GM19397 (cell line): ENCODE data around the gene CCDC177.

ENCODE experiments used
- ATAC-seq: cut with Tn5 transposase; IDR thresholded peaks from one replicate; pipeline ENCODE4 v1.9.1; 2021; ENCODE audit warnings: mild to moderate bottlenecking, moderate library complexity; ENCODE audit not compliant: unreplicated experiment

The CCDC177 gene

GRCh38 chr14:69569859-69570258 lies 4.8 kb downstream of the CCDC177 start:
- no peak for ATAC-seq

GRCh38 chr14:69567563-69567962 lies 7.1 kb downstream of the CCDC177 start:
- ATAC-seq: no peak

- ATAC-seq: no peak
These were observed 12.8 kb downstream of the CCDC177 start for GRCh38 chr14:69561893-69562292.

GRCh38 chr14:69560826-69561225 lies 13.8 kb downstream of the CCDC177 start:
- ATAC-seq: no peak

GRCh38 chr14:69559581-69560011 lies 15.1 kb downstream of the CCDC177 start:
- no peak for ATAC-seq

- ATAC-seq: no peak
These were observed 15.9 kb downstream of the CCDC177 start for GRCh38 chr14:69558774-69559173.

- ATAC-seq: no peak
These were observed 20.2 kb downstream of the CCDC177 start for GRCh38 chr14:69554500-69554899.

GRCh38 chr14:69553252-69553651 lies 21.4 kb downstream of the CCDC177 start:
- no peak for ATAC-seq

- ATAC-seq: no peak
These were observed 23.2 kb downstream of the CCDC177 start for GRCh38 chr14:69551511-69551910.

- ATAC-seq: no peak
These were observed 26.1 kb downstream of the CCDC177 start for GRCh38 chr14:69548566-69548965.

- no peak for ATAC-seq
These were observed 26.8 kb downstream of the CCDC177 start for GRCh38 chr14:69547701-69548348.

GRCh38 chr14:69543341-69544115 lies 31.1 kb downstream of the CCDC177 start:
- no peak for ATAC-seq

- no peak for ATAC-seq
These were observed 32.4 kb downstream of the CCDC177 start for GRCh38 chr14:69542311-69542710.

GRCh38 chr14:69540654-69541335 lies 33.9 kb downstream of the CCDC177 start:
- no peak for ATAC-seq

- ATAC-seq: no peak
These were observed 34.9 kb downstream of the CCDC177 start for GRCh38 chr14:69539631-69540410.

- no peak for ATAC-seq
These were observed 35.9 kb downstream of the CCDC177 start for GRCh38 chr14:69538766-69539165.

GRCh38 chr14:69537900-69538299 lies 36.8 kb downstream of the CCDC177 start:
- no peak for ATAC-seq

- ATAC-seq: no peak
These were observed 37.7 kb downstream of the CCDC177 start for GRCh38 chr14:69536971-69537370.

GRCh38 chr14:69535230-69535848 lies 39.3 kb downstream of the CCDC177 start:
- no peak for ATAC-seq

- no peak for ATAC-seq
These were observed 41.9 kb downstream of the CCDC177 start for GRCh38 chr14:69532561-69533340.
